K562 (cell line): ENCODE measurements around the gene S100P. TPM values are rescaled to one million over a fixed set of nuclear protein-coding genes. Genes with fewer than 3 reads are reported as not detected.

Experiments
- BRCA1 ChIP-seq, 2 experiments: fragments of 450-650 bp in 1 of 2; sonication (generic) in 1 of 2; formaldehyde crosslinking in 1 of 2; IDR thresholded peaks; 2 replicates each; pipeline versions ENCODE4 v1.5.0 to v1.6.1; 2017 to 2020; ENCODE audit warnings: mild to moderate bottlenecking in 1 of 2, missing genetic modification reagents in 1 of 2
- GABPB1 ChIP-seq: sonication (generic); formaldehyde crosslinking; IDR thresholded peaks from 2 replicates; pipeline ENCODE4 v1.8.0; 2022; ENCODE audit warnings: mild to moderate bottlenecking, missing genetic modification reagents
- KLF10 ChIP-seq: fragments of 250-450 bp; sonication (Bioruptor Pico); IDR thresholded peaks from 2 replicates; pipeline ENCODE4 v1.6.1; 2021; ENCODE audit warnings: matching md5 sums
- L3MBTL2 ChIP-seq: fragments of 450-650 bp; IDR thresholded peaks from 2 replicates; pipeline ENCODE4 v1.6.1; 2016; ENCODE audit warnings: mild to moderate bottlenecking, moderate library complexity
- MCM2 ChIP-seq: fragments of 450-650 bp; IDR thresholded peaks from 2 replicates; pipeline ENCODE4 v1.6.1; 2017; ENCODE audit warnings: low read depth, mild to moderate bottlenecking
- MED1 ChIP-seq: sonication (generic); formaldehyde crosslinking; IDR thresholded peaks from 2 replicates; pipeline ENCODE4 v1.8.1; 2023; ENCODE audit warnings: missing genetic modification reagents, borderline replicate concordance
- MTF1 ChIP-seq: fragments of 250-450 bp; sonication (Bioruptor Pico); IDR thresholded peaks from 2 replicates; pipeline ENCODE4 v1.9.0; 2021; ENCODE audit warnings: moderate library complexity, mild to moderate bottlenecking, inconsistent platforms, borderline replicate concordance
- NCOA2 ChIP-seq, 2 experiments: fragments of 450-650 bp; IDR thresholded peaks; 2 replicates each; pipeline ENCODE4 v1.6.1; 2018; ENCODE audit warnings: mild to moderate bottlenecking in 2 of 2, moderate library complexity in 1 of 2; ENCODE audit not compliant: partially characterized antibody in 2 of 2
- RBM14 ChIP-seq: fragments of 200-400 bp; formaldehyde crosslinking; IDR thresholded peaks from 2 replicates; pipeline ENCODE4 v1.6.1; 2018; ENCODE audit warnings: low read depth, mild to moderate bottlenecking, low read length, moderate library complexity, borderline replicate concordance; ENCODE audit not compliant: insufficient read depth
- SRF ChIP-seq, 2 experiments: fragments of 250-450, 450-650 bp in 1 of 2; sonication (Bioruptor Pico) in 1 of 2; sonication (generic) in 1 of 2; formaldehyde crosslinking; IDR thresholded peaks; 2 replicates each; pipeline versions ENCODE4 v1.5.0 to v1.5.1; 2020 to 2022; ENCODE audit warnings: mild to moderate bottlenecking in 1 of 2, missing genetic modification reagents in 1 of 2
- ZBTB34 ChIP-seq: fragments of 250-450 bp; sonication (Bioruptor Pico); IDR thresholded peaks from 2 replicates; pipeline ENCODE4 v1.8.0; 2021; ENCODE audit warnings: mild to moderate bottlenecking, moderate library complexity
- ZNF146 ChIP-seq: IDR thresholded peaks from one replicate; pipeline ENCODE4 v1.6.1; 2018; ENCODE audit warnings: missing compliant biosample characterization; ENCODE audit not compliant: unreplicated experiment
- ZNF23 ChIP-seq: fragments of 250-450 bp; sonication (Bioruptor Pico); IDR thresholded peaks from 2 replicates; pipeline ENCODE4 v1.4.0; 2020; ENCODE audit warnings: mild to moderate bottlenecking
- ZNF3 ChIP-seq: fragments of 250-450 bp; sonication (Bioruptor Pico); IDR thresholded peaks from 2 replicates; pipeline ENCODE4 v1.5.0; 2021; ENCODE audit warnings: mild to moderate bottlenecking, moderate library complexity
- ZNF431 ChIP-seq: sonication (generic); formaldehyde crosslinking; IDR thresholded peaks from 2 replicates; pipeline ENCODE4 v1.8.0; 2022; ENCODE audit warnings: mild to moderate bottlenecking, missing genetic modification reagents
- polyA plus RNA-seq, 8 experiments: library from polyadenylated mRNA; depleted of rRNA in 4 of 8; stranded (reverse) in 5 of 8; unstranded in 3 of 8; fragments of >200 nt; fragmentation: Nextera tagmentation in 2 of 8; fragmentation: Illumina TruSeq in 1 of 8; extraction: Ambion mirVana in 2 of 8; extraction: Trizol in 1 of 8; gene quantifications; 2 replicates each; pipeline versions ENCODE4 v1.2.1 to v1.2.3, GENCODE V29; 2011 to 2014; ENCODE audit warnings: inconsistent platforms in 1 of 8, missing spikeins in 1 of 8
- total RNA-seq, 7 experiments: library from RNA; depleted of rRNA in 6 of 7; stranded (reverse); fragments of >200 nt in 6 of 7; fragmentation: Illumina TruSeq in 2 of 7; extraction: Trizol in 2 of 7; gene quantifications; 2 replicates each; pipeline versions ENCODE4 v1.2.1 to v1.2.3, GENCODE V29; 2011 to 2021; ENCODE audit warnings: low replicate concordance in 1 of 7
- TF ChIP-seq, protein P1 (sequence below): fragments of 200-800 bp; sonication (Bioruptor generic); IDR thresholded peaks from 2 replicates; pipeline ENCODE4 v1.6.1; 2016; ENCODE audit warnings: missing genetic modification characterization, missing compliant biosample characterization
- TF ChIP-seq, protein P2 (sequence below): fragments of 250-450 bp; sonication (Bioruptor Pico); IDR thresholded peaks from 2 replicates; pipeline ENCODE4 v1.5.0; 2020; ENCODE audit warnings: mild to moderate bottlenecking, borderline replicate concordance
- TF ChIP-seq, protein P3 (sequence below): fragments of 250-450 bp; sonication (Bioruptor Pico); IDR thresholded peaks from 2 replicates; pipeline ENCODE4 v1.9.0; 2021; ENCODE audit warnings: mild to moderate bottlenecking

Gene S100P
- total and polyA plus RNA-seq, 9 of the 15 experiments (the other 6 are each of a cell fraction or from before 2014, with no cell fraction given), result 4.1 to 23.8 (median 7.5) TPM

GRCh38 chr4:6716018-6716911, 22.6 kb downstream of the S100P start, which contains the start of gene BLOC1S4 (continued):
- TF ChIP-seq, protein P1, sequence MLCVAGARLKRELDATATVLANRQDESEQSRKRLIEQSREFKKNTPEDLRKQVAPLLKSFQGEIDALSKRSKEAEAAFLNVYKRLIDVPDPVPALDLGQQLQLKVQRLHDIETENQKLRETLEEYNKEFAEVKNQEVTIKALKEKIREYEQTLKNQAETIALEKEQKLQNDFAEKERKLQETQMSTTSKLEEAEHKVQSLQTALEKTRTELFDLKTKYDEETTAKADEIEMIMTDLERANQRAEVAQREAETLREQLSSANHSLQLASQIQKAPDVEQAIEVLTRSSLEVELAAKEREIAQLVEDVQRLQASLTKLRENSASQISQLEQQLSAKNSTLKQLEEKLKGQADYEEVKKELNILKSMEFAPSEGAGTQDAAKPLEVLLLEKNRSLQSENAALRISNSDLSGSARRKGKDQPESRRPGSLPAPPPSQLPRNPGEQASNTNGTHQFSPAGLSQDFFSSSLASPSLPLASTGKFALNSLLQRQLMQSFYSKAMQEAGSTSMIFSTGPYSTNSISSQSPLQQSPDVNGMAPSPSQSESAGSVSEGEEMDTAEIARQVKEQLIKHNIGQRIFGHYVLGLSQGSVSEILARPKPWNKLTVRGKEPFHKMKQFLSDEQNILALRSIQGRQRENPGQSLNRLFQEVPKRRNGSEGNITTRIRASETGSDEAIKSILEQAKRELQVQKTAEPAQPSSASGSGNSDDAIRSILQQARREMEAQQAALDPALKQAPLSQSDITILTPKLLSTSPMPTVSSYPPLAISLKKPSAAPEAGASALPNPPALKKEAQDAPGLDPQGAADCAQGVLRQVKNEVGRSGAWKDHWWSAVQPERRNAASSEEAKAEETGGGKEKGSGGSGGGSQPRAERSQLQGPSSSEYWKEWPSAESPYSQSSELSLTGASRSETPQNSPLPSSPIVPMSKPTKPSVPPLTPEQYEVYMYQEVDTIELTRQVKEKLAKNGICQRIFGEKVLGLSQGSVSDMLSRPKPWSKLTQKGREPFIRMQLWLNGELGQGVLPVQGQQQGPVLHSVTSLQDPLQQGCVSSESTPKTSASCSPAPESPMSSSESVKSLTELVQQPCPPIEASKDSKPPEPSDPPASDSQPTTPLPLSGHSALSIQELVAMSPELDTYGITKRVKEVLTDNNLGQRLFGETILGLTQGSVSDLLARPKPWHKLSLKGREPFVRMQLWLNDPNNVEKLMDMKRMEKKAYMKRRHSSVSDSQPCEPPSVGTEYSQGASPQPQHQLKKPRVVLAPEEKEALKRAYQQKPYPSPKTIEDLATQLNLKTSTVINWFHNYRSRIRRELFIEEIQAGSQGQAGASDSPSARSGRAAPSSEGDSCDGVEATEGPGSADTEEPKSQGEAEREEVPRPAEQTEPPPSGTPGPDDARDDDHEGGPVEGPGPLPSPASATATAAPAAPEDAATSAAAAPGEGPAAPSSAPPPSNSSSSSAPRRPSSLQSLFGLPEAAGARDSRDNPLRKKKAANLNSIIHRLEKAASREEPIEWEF, result no peak; the same call in 1 of the 2 replicates
- TF ChIP-seq L3MBTL2 (peak; percentile 95), ZNF3 (CRISPR knock-in tag) (no peak), SRF (CRISPR knock-in tag; IDR thresholded peaks at IDR 0.05) (no peak), ZBTB34 (CRISPR knock-in tag) (no peak), ZNF146 (CRISPR knock-in tag) (no peak), ZNF431 (peak; percentile 88), RBM14 (no peak), GABPB1 (CRISPR knock-in tag) (peak; percentile 90), ZNF23 (CRISPR knock-in tag) (no peak), MCM2 (no peak), NCOA2 (IDR thresholded peaks at IDR 0.05; ENCODE audit: partially characterized antibody in 2 of 2) (no peak), MTF1 (no peak), MED1 (CRISPR knock-in tag) (no peak), KLF10 (CRISPR knock-in tag) (no peak), BRCA1 (IDR thresholded peaks at IDR 0.05) (no peak), BRCA1 (CRISPR knock-in tag; IDR thresholded peaks at IDR 0.05) (no peak)
- TF ChIP-seq, protein P2, sequence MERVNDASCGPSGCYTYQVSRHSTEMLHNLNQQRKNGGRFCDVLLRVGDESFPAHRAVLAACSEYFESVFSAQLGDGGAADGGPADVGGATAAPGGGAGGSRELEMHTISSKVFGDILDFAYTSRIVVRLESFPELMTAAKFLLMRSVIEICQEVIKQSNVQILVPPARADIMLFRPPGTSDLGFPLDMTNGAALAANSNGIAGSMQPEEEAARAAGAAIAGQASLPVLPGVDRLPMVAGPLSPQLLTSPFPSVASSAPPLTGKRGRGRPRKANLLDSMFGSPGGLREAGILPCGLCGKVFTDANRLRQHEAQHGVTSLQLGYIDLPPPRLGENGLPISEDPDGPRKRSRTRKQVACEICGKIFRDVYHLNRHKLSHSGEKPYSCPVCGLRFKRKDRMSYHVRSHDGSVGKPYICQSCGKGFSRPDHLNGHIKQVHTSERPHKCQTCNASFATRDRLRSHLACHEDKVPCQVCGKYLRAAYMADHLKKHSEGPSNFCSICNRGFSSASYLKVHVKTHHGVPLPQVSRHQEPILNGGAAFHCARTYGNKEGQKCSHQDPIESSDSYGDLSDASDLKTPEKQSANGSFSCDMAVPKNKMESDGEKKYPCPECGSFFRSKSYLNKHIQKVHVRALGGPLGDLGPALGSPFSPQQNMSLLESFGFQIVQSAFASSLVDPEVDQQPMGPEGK, result no peak
- TF ChIP-seq, protein P3, sequence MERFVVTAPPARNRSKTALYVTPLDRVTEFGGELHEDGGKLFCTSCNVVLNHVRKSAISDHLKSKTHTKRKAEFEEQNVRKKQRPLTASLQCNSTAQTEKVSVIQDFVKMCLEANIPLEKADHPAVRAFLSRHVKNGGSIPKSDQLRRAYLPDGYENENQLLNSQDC (CRISPR knock-in tag), result no peak
